Globus pallidus (tissue), 1 donor: ENCODE data around the gene HTR1D.
"Not testable (repeated sequence)": the region's sequence is repeated elsewhere in the genome, so short reads cannot be mapped to it uniquely, and the experiment has no call there.

Experiments
- DNase-seq: peaks from one replicate; pipeline ENCODE4 v3.0.0-alpha.2; 2015; ENCODE audit warnings: low spot score

Gene HTR1D

DNA sequence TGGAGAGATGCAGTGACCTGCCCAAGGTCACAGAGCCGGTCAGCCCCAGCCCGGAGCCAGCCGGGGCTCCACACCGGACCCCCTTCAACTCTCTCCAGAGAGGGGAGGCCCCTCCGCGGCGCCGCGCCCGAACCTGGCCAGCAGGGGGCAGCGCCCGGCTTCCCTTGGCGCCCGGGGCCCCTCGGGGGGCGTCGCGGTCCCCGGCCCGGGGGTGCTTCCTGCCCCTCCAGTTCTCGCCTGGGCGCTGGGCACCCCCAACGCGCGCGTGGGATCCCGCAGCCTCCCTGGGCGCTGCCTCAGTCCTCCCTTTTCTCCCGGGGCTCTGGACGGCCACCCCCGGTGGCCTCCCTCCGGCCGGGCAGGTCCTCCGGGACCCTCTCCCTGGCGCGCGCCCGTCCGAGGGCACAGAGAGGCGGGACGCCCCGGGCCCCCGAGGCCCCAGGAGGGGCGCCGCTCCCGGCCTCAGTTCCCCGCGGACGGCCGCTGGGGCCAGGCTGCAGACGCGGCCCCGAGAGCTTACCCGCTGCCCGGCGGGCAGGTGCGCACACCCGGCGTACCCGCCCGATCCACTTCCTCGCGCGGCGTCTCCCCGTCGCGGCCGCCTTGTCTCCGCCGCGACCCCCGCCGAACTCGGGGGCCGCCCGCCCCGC, 406 bp downstream of the HTR1D start:
- no peak for DNase-seq

DNA sequence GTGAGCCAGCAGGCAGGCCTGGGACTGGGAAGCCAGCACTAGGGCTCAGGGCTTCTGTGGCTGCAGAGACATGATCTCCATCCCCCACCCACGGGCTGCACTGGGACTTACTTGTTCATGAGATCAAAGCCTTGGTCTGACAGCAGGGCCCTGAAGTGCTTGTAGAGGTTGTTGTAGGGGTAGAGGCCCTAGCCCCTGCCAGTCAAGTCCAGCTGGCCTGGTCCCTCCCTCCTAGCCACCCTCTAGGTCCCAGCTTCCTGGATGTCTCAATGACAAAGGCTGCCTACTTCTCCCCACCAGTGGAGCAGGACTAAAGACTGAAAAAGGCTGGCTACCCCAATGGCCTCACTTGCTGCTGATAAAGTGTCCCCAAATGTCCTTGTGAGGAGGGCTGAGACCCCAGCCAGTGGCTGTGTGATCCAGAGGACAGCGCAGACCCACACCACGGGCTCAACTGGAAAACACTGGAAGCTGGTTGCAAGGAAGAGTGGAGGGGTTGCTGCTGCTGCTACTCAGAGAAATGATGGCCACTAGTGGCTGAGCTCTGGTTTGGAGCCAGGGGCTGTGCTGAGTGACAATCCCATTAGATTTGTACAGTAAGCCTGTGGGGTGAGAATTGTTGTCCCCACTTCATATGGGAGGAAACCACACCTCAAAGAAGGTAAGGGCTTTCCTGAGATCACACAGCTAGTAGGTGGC, 1.4 kb downstream of the HTR1D start:
- no peak for DNase-seq

DNA sequence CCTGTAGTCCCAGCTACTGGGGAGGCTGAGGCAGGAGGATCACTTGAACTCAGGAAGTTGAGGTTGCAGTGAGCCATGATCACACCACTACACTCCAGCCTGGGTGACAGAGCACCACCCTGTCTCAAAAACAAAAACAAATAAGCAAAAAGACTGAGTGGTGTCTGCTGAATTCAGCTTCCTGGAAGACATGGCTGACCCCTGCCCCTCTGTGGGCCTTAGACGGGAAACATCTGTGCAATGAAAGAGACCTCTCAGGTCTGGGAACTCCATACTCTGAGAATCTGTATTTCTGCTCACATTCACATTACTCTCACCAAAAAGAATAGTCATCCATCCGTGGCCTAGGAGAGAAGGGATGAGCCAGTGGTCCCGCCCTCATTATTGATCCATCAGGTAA, 2.0 kb downstream of the HTR1D start:
- DNase-seq, result no peak

DNA sequence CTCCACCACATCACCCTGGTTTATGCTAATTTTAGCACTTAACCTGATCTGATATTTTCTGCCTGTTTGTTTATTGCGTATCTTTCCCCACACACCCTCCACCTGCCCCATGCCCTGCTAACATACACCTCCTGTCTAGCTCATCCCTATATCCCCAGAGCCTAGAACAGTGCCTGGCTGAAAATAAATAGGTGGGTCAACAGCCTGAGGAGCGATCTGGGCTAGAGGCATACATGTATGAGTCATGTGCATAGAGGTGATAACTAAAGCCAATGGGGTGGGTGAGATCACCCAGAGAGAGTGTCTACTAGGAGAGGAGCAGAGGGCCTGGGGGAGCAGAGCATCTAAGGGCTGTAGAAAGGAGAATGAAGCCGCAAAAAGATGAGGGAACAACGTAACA, 2.7 kb downstream of the HTR1D start:
- no peak for DNase-seq

DNA sequence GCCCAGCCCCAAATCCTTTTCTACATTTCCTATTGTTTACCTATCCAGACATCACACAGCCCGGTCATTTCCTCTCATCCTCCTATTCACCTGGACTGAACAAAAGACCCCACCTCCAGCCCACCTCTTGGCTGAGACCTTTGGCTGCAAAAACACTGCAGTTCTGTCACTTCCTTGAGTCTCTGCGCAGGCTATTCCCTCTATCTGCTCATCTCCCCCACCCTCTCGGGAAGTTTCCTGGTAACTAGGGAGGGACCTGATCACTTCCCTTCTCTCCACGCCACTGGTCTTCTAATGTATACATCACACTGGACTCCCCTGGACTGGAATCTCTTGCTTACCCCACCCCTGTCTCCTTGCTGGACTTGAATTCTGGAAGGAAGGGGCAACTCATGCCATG, 5.3 kb downstream of the HTR1D start:
- DNase-seq, result no peak

DNA sequence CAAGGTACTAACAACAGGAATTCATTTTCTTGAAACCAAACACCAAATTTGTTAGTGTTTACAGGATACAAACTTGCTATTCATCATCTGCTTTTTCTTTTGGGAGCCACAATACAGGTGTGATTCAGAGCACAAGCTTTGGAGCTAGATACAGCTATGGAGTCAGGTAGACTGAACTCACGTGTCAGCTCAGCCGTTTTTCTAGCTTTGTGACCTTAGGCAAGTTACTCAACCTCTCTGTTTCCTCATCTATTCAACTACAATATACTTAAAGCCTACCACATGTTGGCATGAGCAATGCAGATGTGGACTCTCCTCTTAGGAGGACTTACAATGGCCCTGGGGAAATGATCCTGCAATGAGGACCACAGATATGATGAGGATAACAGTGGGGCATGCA, 6.3 kb downstream of the HTR1D start:
- DNase-seq, result no peak

DNA sequence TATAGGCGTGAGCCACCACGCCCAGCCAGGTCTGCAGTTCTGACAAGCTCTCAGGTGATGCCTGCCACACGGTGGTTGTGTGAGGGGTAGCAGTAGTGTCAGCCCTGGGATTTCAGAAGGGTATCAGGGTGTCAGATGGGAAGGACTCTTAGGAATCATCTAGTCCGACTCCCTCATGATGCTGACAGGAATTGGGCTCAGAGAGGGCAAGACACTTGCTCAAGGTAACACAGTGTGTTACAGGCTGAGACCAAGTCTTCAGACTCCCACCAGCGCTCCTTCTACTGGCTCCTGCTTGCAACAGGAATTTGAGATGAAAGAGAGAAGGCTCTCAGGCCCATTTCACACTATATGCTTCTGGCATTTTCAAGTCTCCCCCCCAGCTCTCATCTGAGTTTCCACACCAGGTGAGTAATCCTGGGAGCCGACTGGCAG, 6.9 kb downstream of the HTR1D start:
- DNase-seq, result no peak

DNA sequence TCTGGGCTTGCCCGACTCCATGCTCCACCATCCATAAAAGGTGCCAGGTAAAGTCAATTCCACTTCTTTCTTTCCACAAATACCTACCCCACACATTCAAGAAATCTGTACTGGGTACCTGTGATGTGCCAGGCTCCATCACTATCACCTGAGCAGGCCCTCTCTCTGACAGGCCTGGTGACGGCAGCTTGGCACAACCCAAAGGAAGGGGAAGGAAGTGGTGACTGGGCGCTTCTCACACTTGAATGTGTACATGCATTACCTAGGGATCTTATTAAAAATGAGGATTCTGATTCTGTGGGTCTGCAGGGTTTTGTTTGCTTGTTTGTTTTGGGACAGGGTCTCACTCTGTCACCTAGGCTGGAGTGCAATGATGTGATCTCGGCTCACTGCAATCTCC, 7.5 kb downstream of the HTR1D start:
- no peak for DNase-seq

DNA sequence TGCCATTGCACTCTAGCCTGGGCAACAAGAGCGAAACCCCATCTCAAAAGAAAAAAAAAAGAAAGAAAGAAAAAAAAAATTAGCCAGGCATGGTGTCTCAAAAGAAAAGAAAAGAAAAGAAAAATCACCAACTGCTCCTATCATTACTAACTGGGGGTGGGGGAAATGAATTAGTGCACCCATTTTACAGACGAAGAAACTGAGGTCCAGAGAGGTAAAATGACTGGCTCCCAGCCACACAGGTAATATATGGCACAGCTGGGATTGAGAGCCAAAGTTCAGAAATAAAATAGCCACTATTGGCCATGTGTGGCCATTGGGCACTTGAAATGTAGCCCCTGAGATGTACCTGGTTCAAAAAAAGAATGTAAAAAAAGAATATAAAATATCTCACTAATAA, 8.8 kb downstream of the HTR1D start:
- DNase-seq, result no peak

DNA sequence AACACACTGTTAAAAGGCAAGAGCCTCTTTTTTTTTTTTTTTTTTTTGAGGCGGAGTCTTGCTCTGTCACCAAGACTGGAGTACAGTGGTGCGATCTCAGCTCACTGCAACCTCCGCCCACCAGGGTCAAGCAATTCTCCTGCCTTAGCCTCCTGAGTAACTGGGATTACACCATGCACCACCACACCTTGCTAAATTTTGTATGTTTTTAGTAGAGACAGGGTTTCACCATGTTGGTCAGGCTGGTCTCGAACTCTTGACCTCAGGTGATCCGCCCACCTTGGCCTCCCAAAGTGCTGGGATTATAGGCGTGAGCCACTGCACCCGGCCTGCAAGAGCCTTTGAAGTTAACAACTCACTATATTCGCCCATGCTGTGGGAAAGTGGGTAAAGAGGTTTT, 9.6 kb downstream of the HTR1D start:
- not testable (repeated sequence) for DNase-seq

DNA sequence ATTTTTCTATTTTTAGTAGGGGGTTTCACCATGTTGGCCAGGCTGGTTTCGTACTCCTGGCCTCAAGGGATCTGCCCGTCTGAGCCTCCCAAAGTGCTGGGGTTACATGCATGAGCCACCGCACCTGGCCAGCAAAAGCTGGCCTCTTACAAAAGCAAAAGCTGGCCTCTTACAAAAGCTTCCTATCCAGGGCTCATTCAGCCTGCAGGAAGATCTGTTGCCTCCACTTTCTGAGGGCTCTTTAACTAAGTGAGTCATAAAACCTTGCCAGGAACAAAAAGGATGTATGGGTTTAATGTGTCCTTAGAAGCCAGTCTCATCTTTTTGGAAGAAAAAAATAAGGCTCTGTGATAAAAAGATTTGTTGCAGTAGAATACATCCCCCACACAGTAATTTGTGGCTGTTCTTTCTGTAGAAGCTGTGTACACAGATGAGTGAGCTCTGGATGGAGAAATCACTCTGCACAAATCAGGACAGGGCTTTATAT, 15.0 kb downstream of the HTR1D start:
- DNase-seq, result no peak

DNA sequence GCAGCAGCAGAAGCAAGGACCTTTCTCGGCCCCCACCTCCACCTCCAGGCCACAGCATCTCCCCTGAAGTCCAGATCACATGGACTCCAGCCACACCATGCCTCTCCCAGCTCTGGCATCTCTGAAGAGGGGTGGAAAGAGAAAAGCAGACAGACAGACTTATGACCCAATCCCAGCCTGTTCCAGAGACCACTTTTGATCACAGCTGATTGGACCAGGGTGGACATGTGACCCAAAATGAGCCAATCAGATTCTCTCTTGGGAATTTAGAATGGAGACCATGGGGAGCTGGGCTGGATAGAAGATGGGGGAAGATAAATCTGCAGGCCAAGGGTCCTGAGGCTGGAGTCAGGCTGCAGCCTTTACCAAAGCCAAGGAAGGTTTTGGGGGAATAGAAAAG, 16.4 kb downstream of the HTR1D start:
- DNase-seq, result no peak

DNA sequence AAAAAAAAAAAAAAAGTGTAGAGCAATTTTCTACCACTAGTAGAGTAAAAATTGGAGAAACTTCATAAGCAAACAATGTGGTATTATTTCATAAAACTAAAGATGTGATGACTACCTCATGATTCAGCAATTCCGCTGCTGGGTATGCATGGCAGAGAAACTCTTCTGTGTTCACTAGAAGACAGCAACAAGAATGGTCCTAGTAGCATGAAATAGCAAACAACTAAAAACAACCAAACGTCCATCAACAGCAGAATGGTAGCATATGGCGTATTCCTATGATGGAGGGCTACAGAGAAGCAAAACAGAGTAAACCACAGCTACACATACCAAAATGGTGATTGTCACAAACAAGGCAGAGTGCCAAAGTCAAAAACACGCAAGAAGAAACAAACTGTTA, 18.9 kb downstream of the HTR1D start:
- no peak for DNase-seq

DNA sequence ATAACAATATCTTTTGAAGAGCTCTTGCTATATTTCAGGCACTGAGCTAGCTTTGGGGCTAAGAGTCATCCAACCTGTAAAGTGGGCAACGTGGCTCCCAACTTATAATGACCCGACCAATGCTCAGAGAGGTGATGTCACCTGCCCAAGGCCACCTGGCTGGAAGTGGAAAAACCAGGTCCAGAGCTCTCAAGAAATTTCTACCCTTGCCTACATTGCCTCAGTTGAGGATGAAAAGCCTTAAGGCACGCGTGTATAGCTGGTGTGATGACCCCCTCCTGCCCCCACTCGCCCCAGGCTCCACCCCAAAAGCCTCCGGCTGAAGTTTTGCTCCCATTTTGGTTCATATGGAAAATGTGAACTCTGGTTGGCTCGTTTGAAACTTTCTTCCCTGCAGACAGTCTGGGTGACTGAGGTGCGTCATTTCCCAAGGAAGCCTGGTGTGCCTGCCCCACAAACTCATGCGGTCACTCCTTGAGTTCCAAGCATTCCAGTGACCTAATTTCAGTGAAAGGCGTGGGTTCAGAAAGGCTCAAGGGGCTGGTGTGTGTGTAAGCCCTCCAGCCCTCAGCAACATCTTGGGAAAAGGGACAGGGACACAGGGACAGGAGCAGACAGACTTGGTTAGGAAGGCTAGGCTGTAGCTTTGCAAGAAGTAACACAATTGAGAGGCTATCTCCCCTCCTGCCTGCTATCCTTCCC, 20.5 kb downstream of the HTR1D start:
- DNase-seq, result no peak

DNA sequence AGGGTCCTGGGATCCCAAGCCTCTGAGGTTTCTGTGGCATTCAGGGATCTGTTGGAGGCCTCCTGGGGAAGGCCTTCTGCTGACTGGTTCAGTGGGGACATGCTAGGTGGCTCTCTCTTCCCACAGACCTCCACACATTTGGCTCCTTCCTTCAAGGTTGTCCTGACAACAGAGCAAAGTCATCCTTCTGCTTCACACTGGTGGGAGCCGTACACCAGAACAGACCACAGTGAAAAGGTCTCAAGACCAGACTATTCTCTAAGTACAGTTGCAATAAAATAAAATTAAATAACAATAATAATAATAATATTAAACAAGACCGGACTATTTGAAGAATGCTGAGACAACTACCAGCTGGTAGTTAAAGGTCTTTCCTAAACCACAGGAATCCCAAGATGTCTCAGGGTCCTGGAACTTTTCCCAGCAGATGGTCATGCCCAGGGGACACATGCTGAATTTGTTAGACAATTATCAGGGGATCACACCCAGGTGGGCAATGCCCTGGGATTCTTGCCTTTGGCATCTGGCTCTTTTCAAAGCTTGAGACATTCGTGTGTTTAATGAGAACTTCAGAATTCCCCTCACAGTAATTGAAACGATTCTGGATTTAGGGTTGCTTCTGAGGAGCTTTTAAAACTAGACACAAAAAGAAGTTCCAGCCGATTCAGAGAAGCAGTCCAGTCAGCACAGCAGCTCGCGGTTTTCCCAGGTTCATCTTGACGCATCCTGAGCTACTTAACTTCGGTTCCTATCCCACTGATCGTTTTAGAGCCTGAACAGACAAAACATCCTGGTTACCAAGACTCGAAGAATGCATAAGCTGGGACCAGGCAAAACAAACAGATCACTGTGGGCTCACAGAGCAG, 22.9 kb downstream of the HTR1D start:
- DNase-seq, result no peak

DNA sequence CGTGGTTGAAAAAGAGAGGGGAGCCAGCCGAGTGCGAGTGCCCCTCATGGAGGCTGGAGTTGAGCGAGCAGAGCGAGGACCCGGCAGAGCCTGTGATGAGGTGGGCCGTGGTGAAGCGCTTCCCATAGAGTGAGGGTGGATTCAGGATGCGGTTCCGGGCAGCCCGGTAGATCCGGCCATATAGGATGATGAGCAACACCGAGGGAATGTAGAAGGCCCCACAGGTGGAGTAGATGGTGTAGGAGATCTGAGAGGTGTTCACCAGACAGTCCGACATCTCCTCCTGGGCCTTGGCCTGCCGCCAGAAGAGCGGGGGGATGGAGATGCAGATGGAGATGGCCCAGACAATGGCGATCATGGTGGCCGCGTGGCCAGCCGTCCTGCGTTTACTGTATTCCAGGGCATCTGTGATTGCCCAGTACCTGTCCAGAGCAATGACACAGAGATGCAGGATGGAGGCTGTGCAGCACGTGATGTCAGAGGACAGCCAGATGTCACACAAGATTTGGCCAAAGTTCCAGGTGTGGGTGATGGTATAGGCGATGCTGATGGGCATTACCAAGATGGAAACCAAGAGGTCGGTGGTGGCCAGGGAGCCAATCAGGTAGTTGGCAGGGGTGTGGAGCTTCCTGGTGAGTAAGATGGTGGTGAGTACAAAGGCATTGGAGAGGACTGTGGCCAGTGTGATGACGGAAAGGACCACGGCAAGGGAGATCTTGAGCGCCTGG, 23.7 kb downstream of the HTR1D start:
- no peak for DNase-seq

DNA sequence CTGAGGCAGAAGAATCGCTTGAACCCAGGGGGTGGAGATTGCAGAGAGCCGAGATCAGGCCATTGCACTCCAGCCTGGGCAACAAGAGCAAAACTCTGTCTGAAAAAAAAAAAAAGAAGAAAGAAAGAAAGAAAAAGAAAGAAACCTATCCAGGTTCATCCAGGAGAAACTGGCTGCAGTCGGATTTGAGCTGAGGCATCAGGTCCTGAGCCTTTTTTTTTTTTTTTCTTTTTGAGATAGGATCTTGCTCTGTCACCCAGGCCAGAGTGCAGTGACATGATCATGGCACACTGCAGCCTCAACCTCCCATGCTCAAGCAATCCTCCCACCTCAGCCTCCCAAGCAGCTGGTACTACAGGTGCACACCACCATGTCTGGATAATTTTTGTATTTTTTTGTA, 26.1 kb downstream of the HTR1D start:
- no peak for DNase-seq

DNA sequence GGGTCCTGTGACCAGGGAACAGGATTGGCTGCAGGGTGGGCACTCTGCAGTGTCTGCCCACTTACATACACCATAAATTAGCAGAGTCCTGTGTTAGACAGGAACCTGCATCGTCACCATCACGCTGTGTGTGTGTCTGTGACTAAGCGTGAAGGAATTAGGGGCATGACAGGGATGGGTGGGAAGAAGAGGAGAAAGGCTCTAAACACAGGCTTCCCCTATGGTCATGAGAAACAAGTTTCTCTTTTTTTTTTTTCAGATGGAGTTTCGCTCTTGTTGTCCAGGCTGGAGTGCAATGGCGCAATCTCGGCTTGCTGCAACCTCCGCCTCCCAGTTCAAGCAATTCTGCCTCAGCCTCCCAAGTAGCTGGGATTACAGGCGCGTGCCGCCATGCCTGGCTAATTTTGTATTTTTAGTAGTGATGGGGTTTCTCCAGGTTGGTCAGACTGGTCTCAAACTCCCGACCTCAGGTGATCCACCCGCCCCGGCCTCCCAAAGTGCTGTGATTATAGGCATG, 28.3 kb downstream of the HTR1D start:
- not testable (repeated sequence) for DNase-seq

DNA sequence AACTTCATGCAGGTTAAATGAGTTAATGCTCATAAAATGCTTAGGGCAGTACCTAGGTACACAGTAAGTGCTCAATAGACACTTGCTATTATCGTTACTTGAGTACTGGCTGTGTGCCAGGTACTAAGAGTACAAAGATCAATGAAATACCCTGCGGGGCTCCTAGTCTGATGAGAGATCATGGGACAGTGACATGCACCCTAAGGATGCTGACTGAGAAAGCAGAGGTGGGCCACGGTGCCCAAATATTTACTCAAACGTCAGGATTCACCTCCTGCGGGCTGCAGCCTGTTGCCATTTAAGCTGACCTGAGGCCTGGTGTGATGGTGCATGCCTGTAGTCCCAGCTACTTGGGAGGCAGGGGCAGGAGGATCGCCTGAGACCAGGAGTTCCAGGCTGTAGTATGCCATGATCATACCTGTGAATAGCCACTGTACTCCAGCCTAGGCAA, 28.8 kb downstream of the HTR1D start:
- DNase-seq, result no peak

DNA sequence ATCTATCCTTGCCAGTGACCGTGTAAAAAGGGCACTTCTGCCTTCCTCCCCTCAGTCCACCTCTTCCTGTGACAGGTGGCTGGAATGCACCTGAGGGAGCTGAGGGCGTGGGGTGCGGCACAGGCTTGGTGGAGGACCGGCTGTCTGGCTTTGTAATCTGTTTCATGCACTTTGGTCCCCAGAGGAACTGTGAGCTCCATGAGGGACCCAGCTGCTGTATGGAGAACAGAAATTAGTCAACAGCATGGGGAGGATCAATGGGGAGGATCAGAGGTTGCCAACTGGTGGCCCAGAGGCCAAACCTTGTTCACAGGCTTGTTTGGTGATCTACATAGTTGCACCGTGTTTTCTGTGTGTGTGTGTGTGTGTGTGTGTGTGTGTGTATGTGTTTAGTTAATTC, 29.7 kb downstream of the HTR1D start:
- no peak for DNase-seq

DNA sequence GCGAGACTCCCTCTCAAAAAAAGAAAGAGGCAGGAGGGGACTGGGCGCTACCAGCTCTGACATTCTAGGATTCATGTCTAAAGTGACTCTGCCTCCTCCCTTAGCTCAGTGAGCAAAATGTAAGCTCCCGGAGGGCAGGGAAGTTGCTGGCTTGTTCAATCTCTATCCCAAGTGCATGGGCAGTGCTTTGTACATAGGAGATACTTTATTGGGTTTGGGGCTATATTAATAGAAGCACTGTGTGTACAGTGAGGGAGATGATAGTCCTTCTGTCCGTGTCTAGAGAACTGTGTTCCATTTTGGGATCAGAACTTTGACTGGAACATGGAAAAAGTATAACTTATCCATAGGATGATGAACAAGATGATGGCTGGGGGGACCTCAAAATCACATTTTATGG, 31.9 kb downstream of the HTR1D start:
- no peak for DNase-seq
